ENCODE data around the gene TNIK.

Gene TNIK

GRCh38 chr3:171200750-171201088 is 259.5 kb downstream of the TNIK start:
- no peak for DNase-seq (ENCODE audit: low read depth in 4 of 4, low spot score in 1 of 4)

GRCh38 chr3:171200052-171200749 is 260.0 kb downstream of the TNIK start:
- no peak for DNase-seq (ENCODE audit: low read depth in 4 of 4, low spot score in 1 of 4)

DNA sequence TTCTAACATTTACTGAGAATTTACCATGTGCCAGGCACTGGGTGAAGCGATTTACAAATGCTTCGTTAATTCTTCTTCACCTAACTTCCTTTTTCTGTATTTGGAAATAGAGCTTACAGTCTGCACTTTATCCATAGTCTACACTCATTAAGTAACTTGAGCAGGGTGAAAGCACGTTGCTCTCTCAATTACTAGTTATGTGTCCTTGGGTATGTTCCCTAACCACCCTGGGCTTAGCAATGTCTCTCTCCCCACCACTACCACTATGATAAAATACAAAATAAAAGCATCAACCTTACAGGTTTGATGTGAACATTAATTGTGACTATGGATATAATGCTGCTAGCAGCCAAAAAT is 260.8 kb downstream of the TNIK start:
- no peak for DNase-seq (ENCODE audit: low read depth in 4 of 4, low spot score in 1 of 4)

DNA sequence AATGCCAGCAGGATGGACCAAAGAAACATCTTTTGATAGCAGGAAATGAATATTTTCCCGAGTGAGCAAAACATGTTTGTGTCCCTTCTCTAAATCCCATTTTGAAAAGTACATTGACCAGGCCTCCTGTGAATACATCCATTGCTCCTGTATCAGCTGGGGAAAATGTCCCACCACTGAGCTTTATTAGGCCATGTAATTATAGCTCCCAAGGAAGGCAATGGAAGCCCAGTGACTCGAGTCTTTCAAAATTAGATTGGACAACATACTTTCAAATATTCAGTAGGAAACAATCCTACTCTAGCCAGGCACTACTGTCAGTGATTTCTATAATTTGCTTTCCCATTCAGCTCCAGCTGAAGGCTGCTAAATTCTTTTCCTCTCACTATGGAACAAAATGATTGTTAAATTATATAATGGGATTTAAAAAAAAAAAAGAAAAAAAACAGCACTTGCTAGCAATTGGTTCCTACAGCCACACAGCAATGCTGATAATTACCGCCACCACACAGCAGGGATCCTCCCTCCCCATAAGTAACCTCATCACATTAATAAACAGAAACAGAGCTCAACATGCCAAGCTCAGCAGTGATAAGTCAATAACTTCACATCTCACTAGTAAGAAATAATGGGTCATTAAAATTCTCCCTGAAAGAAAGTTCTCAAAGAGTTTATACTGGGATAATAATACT is 261.3 kb downstream of the TNIK start:
- no peak for DNase-seq (ENCODE audit: low read depth in 4 of 4, low spot score in 1 of 4)

DNA sequence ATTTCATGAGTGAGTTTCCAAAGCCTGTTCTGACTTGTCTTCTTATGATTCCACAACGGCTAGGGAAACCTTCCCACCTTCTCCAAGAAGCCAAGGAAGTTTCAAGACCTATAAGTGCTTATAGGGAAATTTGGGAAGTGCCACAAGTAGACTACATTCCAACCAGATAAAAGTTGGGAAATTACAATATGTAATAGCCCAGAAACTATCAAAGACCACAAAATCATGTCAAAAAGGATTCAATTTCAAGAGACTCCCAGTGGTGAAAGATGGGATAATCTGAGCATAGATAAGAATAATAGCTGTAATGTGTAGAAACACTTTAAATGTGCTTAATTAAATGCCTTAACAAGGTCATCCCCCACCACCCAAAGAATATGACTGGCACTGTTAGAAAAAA is 264.5 kb downstream of the TNIK start:
- DNase-seq (ENCODE audit: low read depth in 4 of 4, low spot score in 1 of 4): no peak

DNA sequence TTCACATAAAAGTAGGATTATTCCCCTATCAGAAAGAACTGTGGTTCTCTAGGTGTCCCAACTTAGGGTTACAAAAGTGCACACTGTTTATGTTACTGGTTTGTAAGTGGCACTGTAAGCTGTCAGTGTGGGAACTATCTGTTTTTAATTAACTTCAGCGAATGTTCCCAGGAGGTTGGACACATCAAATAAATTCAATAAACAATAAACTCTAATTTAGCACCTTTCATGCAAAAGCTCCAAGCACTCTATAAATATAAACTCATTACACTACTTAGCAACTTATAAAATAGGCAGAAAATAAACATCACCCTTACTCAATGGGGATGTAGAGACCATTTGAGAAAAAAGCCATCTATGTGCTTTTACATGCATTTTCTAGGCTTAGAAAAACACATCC is 265.2 kb downstream of the TNIK start:
- no peak for DNase-seq (ENCODE audit: low read depth in 4 of 4, low spot score in 1 of 4)

DNA sequence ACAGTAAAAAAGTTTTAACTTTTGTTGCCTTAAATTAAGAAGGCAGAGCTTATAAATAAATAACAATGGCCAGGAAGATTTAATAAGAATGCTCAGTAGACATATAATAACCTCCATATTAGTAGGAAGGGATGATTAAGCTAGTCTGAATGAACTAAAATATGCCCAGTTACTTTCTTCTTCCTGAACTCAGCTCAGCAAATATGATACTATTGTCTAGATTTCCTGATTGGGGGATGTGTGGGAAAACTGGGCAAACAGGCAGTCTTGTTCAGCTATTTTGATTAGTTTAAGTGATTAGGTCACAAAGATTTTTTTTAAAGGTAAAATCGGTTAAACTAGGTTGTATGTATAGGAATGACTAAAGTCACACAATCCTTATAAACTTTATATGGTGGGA is 266.5 kb downstream of the TNIK start:
- DNase-seq (ENCODE audit: low read depth in 4 of 4, low spot score in 1 of 4): no peak

- no peak for DNase-seq (ENCODE audit: low read depth in 4 of 4, low spot score in 1 of 4)
These were observed 267.9 kb downstream of the TNIK start for GRCh38 chr3:171192176-171192854.

GRCh38 chr3:171190668-171191067 is 269.5 kb downstream of the TNIK start:
- no peak for DNase-seq (ENCODE audit: low read depth in 4 of 4, low spot score in 1 of 4)

- no peak for DNase-seq (ENCODE audit: low read depth in 4 of 4, low spot score in 1 of 4)
These were observed 270.7 kb downstream of the TNIK start for GRCh38 chr3:171189394-171190080.

DNA sequence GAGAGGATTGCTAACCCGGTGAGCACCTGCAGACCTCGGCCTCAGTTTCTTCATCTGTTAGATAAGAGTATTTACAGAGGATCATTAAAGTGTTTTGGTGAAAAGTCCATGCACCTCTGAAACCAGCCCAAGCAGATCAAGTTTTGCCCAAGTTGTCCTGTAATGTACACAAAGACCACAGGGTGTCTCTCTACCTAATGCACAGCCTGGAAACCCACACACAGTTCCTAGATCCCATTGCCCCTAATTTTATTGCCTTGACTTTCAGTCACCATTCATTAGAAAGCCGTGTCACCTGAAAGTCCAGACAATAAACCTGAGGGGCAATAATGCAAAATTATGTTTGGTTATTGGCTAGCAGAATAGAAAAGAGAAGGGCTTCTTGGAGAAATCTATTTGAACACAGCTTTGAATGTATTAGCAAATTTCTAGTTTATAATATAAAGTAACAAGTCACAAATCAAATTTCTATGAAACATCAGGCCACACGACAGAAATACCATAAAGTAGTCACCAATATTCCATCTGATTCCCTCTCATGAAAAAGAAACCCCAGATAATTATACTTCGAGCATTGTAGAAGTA is 272.4 kb downstream of the TNIK start:
- no peak for DNase-seq (ENCODE audit: low read depth in 4 of 4, low spot score in 1 of 4)

DNA sequence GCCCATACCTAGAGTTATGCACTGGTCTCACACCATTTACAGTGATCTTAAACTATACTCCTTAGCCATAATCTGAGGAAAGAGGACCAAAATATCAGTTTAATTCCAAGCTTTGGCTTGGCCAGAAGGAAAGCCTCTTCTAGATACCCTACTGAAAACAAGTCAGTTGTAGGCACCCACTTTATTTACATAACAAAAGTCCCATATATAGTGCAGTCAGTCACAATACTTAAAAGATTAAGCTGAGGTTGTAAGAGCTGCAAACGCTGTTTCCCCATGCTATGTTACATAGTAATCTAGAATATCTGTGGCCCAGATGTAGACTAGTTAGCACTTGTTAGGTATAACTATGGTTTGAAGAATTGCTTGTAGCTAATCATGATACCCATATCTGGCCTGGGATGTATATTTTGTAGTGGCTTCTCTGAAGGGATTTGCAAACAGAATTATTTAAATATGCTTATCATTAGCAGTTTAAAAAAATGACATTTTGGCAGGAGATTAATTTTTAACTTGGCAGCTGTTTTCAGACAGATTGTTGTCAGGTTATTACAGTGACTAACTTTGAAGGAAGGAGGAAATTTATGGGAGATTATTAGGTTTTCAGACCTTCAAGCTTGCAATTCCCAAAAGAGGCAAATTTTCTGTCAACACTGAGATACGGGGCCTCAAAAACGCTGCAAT is 273.2 kb downstream of the TNIK start:
- DNase-seq (ENCODE audit: low read depth in 4 of 4, low spot score in 1 of 4): no peak

DNA sequence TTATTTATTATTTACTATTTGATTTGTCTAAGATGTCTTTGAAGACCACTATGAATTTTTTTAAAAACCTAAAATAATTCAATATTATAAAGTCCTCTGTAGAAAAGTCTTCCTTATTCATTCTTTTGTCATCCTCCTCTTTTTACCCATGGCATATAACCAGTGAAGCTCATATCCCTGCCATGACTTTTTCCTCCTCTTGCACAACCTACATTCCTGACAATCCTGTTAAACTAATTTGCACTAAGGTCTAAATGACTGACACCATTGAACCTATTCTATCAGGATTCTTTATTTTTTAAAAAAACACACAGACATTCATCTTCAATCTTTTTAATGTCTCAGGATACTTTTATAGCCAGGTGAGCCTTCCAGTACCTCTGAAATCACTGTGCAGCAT is 273.8 kb downstream of the TNIK start:
- DNase-seq (ENCODE audit: low read depth in 4 of 4, low spot score in 1 of 4): no peak

DNA sequence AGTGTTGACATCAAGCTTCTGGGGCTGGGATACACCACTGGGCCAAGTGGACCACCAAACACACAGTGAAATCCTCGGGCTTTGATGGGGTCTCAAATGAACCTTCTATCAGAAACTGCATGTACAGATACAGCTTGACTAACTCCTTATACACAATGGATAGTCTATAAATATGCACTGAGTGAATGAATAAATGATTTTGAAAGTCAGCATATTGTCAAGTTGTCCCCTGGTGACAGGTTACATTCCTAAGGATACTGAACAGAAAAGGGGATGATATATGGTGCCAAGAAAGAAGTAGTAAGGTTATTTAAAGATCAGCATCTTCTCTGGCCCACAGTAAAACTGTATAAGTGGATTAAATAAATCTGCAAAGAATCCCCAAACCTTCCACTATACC is 274.2 kb downstream of the TNIK start:
- no peak for DNase-seq (ENCODE audit: low read depth in 4 of 4, low spot score in 1 of 4)

DNA sequence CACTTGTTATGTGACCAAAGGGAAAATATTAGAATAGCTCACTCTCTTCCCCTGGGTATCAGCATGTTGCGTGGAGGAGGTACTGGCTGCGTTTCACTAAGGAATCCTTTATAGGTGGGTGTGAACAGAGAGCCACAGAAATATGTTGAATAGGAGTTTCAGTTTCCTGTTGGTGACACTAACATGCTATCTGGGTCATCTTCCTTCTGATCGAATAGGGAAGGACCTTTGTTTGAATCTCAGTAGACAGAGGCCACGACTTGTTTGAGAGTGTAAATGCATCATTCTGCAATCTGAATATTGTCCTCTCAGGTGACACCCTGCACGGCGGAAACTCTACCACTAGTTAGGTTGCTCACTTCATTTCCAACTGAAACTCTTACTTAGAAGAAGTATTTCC is 275.8 kb downstream of the TNIK start:
- DNase-seq (ENCODE audit: low read depth in 4 of 4, low spot score in 1 of 4): no peak

- no peak for DNase-seq (ENCODE audit: low read depth in 4 of 4, low spot score in 1 of 4)
These were observed 277.2 kb downstream of the TNIK start for GRCh38 chr3:171183042-171183441.

DNA sequence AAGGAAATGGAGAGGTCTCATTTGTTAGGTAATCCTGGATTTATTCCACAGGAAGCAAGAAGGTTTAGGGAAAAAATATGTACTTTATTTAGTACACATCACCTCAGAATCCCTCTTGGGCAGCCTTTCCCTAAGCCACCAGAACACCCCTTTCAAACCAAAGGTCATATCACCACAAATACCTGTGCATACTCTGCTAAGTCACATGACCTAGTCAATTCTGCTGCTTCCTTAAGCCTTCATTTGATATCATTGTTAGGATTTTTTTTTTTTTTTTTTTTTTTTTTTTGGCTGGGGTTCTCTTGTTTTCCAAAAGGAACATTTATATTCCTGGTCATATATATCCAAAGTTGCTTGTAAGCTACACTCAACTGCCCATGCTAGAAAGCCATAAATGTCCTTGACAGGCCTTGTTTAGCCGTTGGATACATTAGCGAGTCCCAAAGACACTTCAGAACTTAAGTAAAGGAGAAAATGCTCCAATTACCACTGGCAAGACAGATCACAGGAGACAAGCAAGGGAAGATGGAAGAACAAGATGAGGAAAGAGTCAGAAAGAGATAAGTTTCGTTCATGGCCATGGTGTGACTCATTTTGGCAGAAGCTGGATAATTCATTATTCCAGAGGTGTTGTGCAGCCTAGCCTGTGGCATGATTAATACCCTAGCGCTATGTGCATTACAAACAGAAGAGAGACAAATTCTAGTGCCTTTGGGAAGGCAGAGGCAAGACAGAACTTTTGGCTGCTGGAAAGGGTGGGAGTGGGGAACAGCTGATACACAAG is 278.1 kb downstream of the TNIK start:
- no peak for DNase-seq (ENCODE audit: low read depth in 4 of 4, low spot score in 1 of 4)

GRCh38 chr3:171178714-171179113 is 281.5 kb downstream of the TNIK start:
- no peak for DNase-seq (ENCODE audit: low read depth in 4 of 4, low spot score in 1 of 4)

GRCh38 chr3:171177553-171177952 is 282.7 kb downstream of the TNIK start:
- no peak for DNase-seq (ENCODE audit: low read depth in 4 of 4, low spot score in 1 of 4)

DNA sequence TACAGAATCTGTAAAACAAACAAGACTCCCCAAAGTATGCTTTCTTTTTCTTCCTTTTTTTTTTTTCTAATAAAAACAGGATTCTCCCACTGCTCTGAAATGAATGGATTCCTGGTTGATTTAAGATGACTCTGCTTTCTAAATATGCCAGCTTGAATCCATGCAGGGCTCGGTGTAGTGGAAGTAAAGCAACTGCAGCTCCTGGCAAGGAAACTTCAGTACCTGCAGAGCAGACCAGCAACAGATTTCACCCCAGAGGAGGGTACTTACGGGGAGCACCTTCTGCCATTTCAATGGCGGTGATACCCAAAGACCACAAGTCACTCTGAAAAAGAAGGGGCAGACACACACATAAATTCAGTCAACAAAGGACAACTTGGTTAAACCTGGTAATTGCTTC is 283.1 kb downstream of the TNIK start:
- no peak for DNase-seq (ENCODE audit: low read depth in 4 of 4, low spot score in 1 of 4)

Measured in stimulated activated CD4-positive, alpha-beta T cell treated with anti-CD3 and anti-CD28 coated beads, Interleukin-1b, Interleukin-23, amount 100 ng/mL, for 24 hours (primary cell).